HG03457 (cell line): ENCODE measurements around the gene STEAP1B.
"Not testable (repeated sequence)": the region's sequence is repeated elsewhere in the genome, so short reads cannot be mapped to it uniquely, and the experiment has no call there.

Source experiments
- ATAC-seq: cut with Tn5 transposase; IDR thresholded peaks from one replicate; pipeline ENCODE4 v1.9.1; 2021; ENCODE audit warnings: moderate number of reproducible peaks; ENCODE audit not compliant: unreplicated experiment

STEAP1B gene

GRCh38 chr7:22499044-22499443 lies 944 bp downstream of the STEAP1B start:
- no peak for ATAC-seq

GRCh38 chr7:22496912-22497311 lies 3.1 kb downstream of the STEAP1B start:
- not testable (repeated sequence) for ATAC-seq

DNA sequence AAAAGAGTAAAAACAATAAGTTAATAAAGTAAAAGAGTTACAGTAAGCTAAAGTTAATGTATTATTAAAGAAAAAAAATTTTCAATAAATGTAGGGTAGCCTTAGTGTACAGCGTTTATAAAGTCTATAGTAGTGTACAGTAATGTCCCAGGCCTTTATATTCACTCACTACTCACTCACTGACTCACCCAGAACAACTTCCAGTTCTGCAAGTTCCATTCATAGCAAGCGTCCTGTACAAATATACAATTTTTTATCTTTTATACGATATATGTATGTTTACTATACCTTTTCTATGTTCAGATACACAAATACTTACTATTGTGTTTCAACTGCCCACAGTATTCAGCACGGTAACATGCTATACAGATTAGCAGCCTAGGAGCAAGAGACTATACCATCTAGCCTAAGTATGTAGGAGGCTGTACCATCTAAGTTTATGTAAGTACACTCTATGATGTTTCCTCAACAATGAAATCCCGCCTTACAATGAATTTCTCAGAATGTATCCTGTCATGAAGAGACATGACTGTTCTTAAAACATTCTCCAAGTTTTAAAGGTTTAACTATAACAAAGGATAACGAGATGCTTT lies 3.6 kb downstream of the STEAP1B start:
- ATAC-seq, result not testable (repeated sequence)

DNA sequence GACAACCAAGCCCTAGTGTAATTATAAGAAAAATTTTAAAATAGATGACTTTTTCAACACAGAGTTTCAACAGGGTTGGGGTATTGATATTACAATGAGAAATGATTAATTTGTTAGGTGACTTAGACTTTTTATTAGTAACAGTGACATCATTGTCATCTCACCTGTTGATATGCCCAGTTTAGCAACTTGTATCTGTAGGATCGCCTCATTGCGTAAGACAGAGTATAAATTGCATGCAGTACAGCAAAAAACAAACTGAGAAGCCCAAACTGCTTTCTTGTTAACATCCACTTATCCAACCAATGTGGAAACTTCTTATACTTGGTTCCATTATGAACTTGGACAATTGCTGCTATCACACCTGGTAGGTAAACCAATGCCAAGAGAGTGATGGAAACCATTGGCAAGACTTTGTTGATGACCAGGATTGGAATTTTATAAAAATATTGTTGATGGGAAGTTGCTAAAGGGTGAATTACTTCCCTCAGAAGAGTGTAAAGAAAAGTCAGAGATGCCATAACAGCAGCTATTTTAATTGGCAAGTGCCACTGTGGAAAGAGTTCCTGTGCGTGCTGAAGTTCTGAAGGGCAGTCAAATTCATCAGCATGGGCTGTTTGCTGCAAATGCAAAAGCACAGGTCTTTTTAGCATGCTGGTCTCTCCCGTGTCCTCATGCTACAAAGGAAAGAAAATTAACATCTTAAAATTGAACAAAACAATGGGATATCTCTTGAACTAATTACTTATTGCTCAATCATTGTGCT lies 6.6 kb downstream of the STEAP1B start:
- not testable (repeated sequence) for ATAC-seq

- no peak for ATAC-seq
Measured at GRCh38 chr7:22488643-22489462, 11.1 kb downstream of the STEAP1B start.

DNA sequence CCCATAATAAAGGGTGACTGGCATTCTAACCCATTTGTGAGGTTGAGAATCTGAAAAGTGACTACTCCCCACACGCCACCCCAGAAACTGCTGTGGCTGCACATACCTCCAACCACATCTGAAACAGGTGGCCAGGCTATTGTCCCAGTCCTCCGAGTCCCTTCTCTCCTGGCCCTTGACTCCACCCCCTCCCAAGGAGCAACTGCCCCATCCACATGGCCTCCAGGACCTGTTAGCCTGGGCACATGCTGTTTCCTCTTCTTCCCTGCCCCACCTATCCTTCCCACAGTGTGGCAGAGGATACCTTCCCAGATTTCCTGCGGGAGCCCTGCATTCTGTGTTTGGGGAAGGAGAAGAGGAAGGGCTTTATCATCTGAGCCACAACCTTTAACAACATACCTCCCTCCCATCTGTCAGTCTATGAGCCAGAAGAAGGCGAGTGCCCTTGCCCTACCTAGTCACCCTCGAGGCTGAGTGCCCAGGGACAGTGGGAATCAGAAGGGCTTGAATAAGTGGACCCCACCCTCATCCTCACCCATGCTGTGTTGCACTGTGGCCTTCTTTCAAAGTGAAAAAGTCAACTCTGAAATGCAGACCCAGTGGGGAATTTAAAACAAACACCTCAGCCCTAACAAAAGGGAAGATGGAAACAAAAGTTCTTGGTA lies 11.9 kb downstream of the STEAP1B start:
- no peak for ATAC-seq

DNA sequence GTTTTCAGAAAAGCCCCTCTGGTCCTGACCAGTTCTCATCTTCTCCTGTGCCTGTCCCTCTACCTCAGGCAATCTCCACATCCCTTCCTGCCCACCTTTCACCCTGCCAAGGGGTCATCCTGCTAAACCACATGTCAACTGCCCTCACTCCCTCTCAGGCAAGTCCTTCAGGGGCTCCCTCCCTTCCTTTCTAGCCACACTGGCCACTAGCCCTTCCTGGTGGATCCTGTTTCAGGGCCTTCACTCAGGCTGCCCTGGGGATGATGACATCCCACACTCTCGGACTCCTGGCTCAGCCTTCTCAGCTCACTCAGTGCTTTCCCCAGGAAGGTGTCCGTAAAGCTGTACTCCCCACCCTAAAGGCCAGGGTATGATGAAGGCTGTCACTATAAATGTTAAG lies 13.4 kb downstream of the STEAP1B start:
- no peak for ATAC-seq

GRCh38 chr7:22485189-22485588 lies 14.8 kb downstream of the STEAP1B start:
- ATAC-seq, result no peak

GRCh38 chr7:22482503-22482902 lies 17.5 kb downstream of the STEAP1B start:
- ATAC-seq, result no peak

GRCh38 chr7:22481726-22482125 lies 18.3 kb downstream of the STEAP1B start:
- no peak for ATAC-seq

- no peak for ATAC-seq
Measured at GRCh38 chr7:22480523-22481075, 19.4 kb downstream of the STEAP1B start.

DNA sequence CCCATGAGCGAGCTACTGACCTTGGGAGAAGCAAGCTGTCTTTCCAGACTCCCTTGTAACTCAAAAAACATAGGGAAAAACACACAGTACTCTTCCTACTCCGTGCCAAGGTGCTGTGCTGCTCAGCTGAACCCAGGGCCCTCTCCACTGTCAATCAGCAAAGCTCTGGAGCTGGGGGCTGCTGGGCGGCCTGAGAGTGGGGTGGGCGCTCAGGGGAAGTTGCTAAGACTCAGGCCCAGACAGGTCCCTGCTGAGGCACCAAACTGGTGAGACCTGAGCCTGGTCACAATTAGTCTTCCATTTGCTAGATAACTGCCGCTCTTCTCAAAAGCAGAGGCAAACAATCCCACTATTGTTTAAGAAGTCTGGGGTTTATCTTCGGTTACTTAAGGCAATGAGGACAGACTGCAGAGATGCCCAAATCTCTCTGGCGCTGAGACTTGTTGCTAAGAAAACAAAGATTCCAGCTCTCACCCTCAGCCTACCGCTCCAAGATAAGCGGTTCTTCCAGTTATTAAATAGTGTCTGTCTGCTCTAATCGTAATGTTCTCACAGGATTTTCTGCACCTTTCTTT lies 22.0 kb downstream of the STEAP1B start:
- ATAC-seq, result no peak

DNA sequence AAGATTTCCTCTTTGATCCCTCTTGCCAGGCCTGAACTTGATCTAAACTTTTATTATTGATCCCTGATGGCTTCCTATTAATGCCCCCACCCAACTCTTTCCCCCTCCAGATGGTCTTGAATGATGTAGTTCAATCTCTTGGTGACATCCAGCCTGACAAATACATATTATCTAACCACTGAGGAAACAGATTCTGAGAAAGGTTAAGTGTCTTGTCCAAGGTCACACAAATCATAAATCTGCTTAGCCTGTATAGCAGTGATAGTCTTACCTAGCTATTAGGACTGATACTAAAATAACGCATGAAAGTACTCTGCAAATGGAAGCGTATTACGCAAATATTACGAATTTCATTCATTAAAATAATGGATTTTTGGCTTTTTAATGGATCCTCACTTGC lies 22.7 kb downstream of the STEAP1B start:
- no peak for ATAC-seq

GRCh38 chr7:22476824-22477223 lies 23.2 kb downstream of the STEAP1B start:
- no peak for ATAC-seq

- no peak for ATAC-seq
Measured at GRCh38 chr7:22474645-22475044, 25.3 kb downstream of the STEAP1B start.

- ATAC-seq, result no peak
Measured at GRCh38 chr7:22470981-22471380, 29.0 kb downstream of the STEAP1B start.

DNA sequence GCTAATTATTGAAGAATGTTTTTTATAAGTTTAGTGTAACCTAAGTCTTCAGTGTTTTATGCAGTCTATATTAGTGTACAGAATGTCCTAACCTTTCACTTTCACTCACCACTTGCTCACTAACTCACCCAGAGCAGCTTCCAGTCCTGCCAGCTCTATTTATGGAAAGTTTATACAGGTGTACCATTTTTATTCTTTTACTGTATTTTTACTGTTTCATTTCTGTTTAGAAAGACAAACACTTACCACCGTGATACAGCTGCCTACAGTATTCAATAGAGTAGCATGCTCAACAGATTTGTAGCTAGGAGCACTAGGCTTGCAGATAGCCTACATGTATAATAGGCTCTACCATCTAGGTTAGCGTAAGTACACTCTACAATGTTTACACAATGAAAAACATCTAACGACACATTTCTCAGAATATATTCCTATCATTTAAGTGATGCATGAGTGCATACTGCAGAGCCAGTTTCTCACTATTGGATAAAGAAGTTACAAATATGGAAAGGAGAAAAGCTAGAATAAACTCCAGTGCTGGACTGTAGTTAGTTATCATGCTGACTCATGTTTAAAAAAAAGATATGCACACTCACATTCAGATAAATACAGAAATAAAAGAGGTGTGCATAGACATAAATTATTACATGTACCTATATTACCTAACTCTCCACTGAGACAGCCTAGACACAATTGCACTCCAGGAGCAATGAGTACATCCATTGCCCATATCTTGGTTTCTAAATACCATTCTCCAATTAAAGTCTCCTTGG lies 30.4 kb downstream of the STEAP1B start:
- no peak for ATAC-seq

DNA sequence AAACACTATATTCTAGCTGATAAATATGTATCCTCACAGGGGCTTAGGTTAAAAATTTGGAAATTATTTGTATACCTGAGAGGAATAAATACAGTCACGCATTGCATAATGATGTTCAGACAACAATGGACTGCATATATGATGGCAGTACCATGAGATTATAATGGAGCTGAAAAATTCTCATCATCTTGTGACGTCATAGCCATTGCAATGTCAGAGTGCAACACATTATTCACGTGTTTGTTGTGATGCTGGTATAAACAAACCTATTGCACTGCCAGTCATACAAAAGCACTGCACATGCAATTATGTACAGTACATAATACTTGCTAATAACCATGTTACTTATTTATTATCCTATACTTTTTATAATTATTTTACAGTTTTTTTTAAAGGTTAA lies 31.4 kb downstream of the STEAP1B start:
- no peak for ATAC-seq

- no peak for ATAC-seq
Measured at GRCh38 chr7:22464299-22464698, 35.7 kb downstream of the STEAP1B start.
